Large intestine (tissue), 1 donor: ENCODE data around the gene GDPGP1. TPM values are rescaled to one million over a fixed set of nuclear protein-coding genes. Genes with fewer than 3 reads are reported as not detected.

ENCODE experiments used
- polyA plus RNA-seq: library from polyadenylated mRNA; unstranded; fragments of 120-200 nt; gene quantifications from one replicate; pipeline ENCODE4 v1.2.1, GENCODE V29; 2013

Gene GDPGP1
- polyA plus RNA-seq, 1 donor: 7.8 TPM

Other genes with a start within 250 kb of the GDPGP1 start
- 22.6 TPM for gene ZNF710, start 232.9 kb upstream of the GDPGP1 start, polyA plus RNA-seq
- 85.2 TPM for gene IDH2, start 131.7 kb upstream of the GDPGP1 start, polyA plus RNA-seq
- 57.7 TPM for gene SEMA4B, start 32.9 kb upstream of the GDPGP1 start, polyA plus RNA-seq
- gene CIB1, start 268 bp upstream of the GDPGP1 start, polyA plus RNA-seq: 87.1 TPM
- 0.33 TPM for gene TTLL13, start 15.3 kb downstream of the GDPGP1 start, polyA plus RNA-seq
- gene NGRN, start 31.5 kb downstream of the GDPGP1 start, polyA plus RNA-seq: 76.1 TPM
- 6.0 TPM for gene ZNF774, start 118.1 kb downstream of the GDPGP1 start, polyA plus RNA-seq
- gene IQGAP1, start 154.0 kb downstream of the GDPGP1 start, polyA plus RNA-seq: 90.9 TPM